Loucy (cell line): Measurements from ENCODE around the gene SRPK3.

ENCODE experiments used
- H2AFZ ChIP-seq: fragments of 200-600 bp; sonication (generic); 2 replicates; pipeline ENCODE4 v1.6.0; 2016; ENCODE audit warnings: antibody characterized with exemption, mild to moderate bottlenecking, low read length, moderate library complexity
- H3F3A ChIP-seq: fragments of 200-600 bp; 2 replicates; pipeline ENCODE4 v1.6.0; 2016; ENCODE audit warnings: antibody characterized with exemption, low read depth, mild to moderate bottlenecking
- H3K27me3 ChIP-seq: fragments of 200-600 bp; sonication (generic); 2 replicates; pipeline ENCODE4 v1.6.1; 2014; ENCODE audit warnings: low read length, mild to moderate bottlenecking; ENCODE audit not compliant: insufficient read depth, poor library complexity, severe bottlenecking
- H3K36me3 ChIP-seq: fragments of 200-600 bp; sonication (generic); 2 replicates; pipeline ENCODE4 v1.6.1; 2016; ENCODE audit warnings: low read length; ENCODE audit not compliant: insufficient read depth
- H3K4me1 ChIP-seq: fragments of 200-600 bp; sonication (generic); 2 replicates; pipeline ENCODE4 v1.5.1; 2014; ENCODE audit warnings: low read length, mild to moderate bottlenecking; ENCODE audit not compliant: insufficient read depth, poor library complexity, severe bottlenecking
- H3K4me2 ChIP-seq: fragments of 200-600 bp; sonication (generic); 2 replicates; pipeline ENCODE4 v1.6.0; 2014; ENCODE audit warnings: antibody characterized with exemption, low read length, low read depth, mild to moderate bottlenecking; ENCODE audit not compliant: poor library complexity, severe bottlenecking
- H3K4me3 ChIP-seq: fragments of 200-600 bp; sonication (generic); 2 replicates; pipeline ENCODE4 v1.5.1; 2014; ENCODE audit warnings: low read length, mild to moderate bottlenecking, mixed read lengths; ENCODE audit not compliant: poor library complexity, severe bottlenecking
- H3K79me2 ChIP-seq: fragments of 200-600 bp; sonication (generic); 2 replicates; pipeline ENCODE4 v1.6.1; 2014; ENCODE audit warnings: low read length; ENCODE audit not compliant: insufficient read depth
- H3K9ac ChIP-seq: fragments of 200-600 bp; sonication (generic); 2 replicates; pipeline ENCODE4 v1.6.0; 2014; ENCODE audit warnings: mild to moderate bottlenecking, low read depth, low read length, moderate library complexity; ENCODE audit not compliant: poor library complexity, severe bottlenecking
- H3K9me2 ChIP-seq: fragments of 200-600 bp; sonication (generic); replicated peaks from 2 replicates; pipeline ENCODE4 v1.6.1; 2016; ENCODE audit warnings: low read depth, low read length, mixed read lengths
- H3K9me3 ChIP-seq: fragments of 200-600 bp; sonication (generic); 2 replicates; pipeline ENCODE4 v1.6.1; 2014; ENCODE audit warnings: mild to moderate bottlenecking, antibody characterized with exemption, low read length, low read depth; ENCODE audit not compliant: insufficient read depth
- H4K20me1 ChIP-seq: fragments of 200-600 bp; sonication (generic); 2 replicates; pipeline ENCODE4 v1.6.0; 2014; ENCODE audit warnings: antibody characterized with exemption, low read length, mild to moderate bottlenecking; ENCODE audit not compliant: insufficient read depth, poor library complexity, severe bottlenecking
- EZH2phosphoT487 ChIP-seq: fragments of 200-600 bp; IDR thresholded peaks from 2 replicates; pipeline ENCODE4 v1.6.1; 2018; ENCODE audit warnings: antibody characterized with exemption, mild to moderate bottlenecking, moderate library complexity, borderline replicate concordance
- TF ChIP-seq, protein P1 (sequence below): fragments of 200-600 bp; sonication (generic); conservative IDR thresholded peaks from 2 replicates; pipeline ENCODE4 v1.5.1; 2014; ENCODE audit warnings: mild to moderate bottlenecking, antibody characterized with exemption, low read length

Gene SRPK3

DNA sequence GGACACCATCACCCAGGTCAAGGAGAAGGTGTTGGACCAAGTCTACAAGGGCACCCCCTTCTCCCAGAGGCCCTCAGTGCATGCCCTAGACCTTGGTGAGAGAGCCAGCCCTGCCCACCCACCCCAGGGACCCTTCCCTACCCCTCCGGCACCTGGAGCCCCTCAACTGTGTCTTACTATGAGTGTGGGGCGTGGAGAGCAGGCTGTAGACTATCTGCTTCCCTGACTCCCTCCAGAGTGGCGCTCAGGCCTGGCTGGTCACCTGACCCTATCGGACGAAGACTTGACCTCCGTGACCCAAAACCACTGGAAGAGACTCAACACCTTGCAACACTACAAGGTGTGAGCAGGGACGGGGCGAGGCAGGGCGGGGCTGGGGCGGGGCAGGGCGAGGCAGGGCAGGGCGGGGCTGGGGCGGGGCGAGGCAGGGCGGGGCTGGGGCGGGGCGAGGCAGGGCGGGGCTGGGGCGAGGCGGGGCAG, 4.7 kb upstream of the SRPK3 start:
- no peaks in the 10 kb centered on the region for H3K36me3 ChIP-seq
- TF ChIP-seq, protein P1, sequence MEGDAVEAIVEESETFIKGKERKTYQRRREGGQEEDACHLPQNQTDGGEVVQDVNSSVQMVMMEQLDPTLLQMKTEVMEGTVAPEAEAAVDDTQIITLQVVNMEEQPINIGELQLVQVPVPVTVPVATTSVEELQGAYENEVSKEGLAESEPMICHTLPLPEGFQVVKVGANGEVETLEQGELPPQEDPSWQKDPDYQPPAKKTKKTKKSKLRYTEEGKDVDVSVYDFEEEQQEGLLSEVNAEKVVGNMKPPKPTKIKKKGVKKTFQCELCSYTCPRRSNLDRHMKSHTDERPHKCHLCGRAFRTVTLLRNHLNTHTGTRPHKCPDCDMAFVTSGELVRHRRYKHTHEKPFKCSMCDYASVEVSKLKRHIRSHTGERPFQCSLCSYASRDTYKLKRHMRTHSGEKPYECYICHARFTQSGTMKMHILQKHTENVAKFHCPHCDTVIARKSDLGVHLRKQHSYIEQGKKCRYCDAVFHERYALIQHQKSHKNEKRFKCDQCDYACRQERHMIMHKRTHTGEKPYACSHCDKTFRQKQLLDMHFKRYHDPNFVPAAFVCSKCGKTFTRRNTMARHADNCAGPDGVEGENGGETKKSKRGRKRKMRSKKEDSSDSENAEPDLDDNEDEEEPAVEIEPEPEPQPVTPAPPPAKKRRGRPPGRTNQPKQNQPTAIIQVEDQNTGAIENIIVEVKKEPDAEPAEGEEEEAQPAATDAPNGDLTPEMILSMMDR = no peak
- TF ChIP-seq EZH2phosphoT487 = no peak

DNA sequence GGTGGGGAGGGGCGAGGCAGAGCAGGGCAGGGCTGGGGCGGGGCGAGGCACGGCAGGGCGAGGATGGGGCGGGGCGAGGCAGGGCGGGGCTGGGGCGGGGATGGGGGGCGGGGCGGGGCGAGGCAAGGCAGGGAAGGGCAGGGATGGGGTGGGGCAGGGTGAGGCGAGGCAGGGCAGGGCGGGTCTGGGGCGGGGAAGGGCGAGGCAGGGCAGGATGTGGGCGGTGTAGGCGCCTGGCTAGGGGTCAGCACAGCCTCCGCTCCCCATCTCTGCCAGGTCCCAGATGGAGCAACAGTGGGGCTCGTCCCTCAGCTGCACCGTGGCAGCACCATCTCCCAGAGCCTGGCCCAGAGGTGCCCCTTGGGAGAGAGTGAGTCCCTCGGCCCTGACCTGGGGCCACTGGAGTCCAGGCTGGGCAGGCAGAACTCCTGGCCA, 4.2 kb upstream of the SRPK3 start:
- Histone ChIP-seq H3K4me3 (no peak overlapping the region), H3F3A (no peaks in the 10 kb centered on the region), H3K9ac (no peak overlapping the region), H3K4me1 (no peaks in the 10 kb centered on the region), H3K9me3 (no peaks in the 10 kb centered on the region), H3K27me3 (no peaks in the 10 kb centered on the region), H3K36me3 (no peaks in the 10 kb centered on the region), H4K20me1 (no peaks in the 10 kb centered on the region), H3K4me2 (no peak overlapping the region), H3K9me2 (no peaks in the 10 kb centered on the region), H2AFZ (no peak overlapping the region), H3K79me2 (no peaks in the 10 kb centered on the region)
- TF ChIP-seq, protein P1 = no peak
- TF ChIP-seq EZH2phosphoT487 = no peak

More for the DNA sequence above, 4.7 kb upstream of the SRPK3 start:
- no peaks in the 10 kb centered on the region for H3K9me2 ChIP-seq
- H3F3A ChIP-seq = no peaks in the 10 kb centered on the region
- H3K79me2 ChIP-seq = no peaks in the 10 kb centered on the region
- no peak overlapping the region for H2AFZ ChIP-seq
- no peaks in the 10 kb centered on the region for H3K4me1 ChIP-seq
- H3K4me2 ChIP-seq = no peak overlapping the region
- no peaks in the 10 kb centered on the region for H3K9me3 ChIP-seq
- H4K20me1 ChIP-seq = no peaks in the 10 kb centered on the region
- H3K9ac ChIP-seq = no peak overlapping the region
- H3K4me3 ChIP-seq = no peak overlapping the region
- no peaks in the 10 kb centered on the region for H3K27me3 ChIP-seq

DNA sequence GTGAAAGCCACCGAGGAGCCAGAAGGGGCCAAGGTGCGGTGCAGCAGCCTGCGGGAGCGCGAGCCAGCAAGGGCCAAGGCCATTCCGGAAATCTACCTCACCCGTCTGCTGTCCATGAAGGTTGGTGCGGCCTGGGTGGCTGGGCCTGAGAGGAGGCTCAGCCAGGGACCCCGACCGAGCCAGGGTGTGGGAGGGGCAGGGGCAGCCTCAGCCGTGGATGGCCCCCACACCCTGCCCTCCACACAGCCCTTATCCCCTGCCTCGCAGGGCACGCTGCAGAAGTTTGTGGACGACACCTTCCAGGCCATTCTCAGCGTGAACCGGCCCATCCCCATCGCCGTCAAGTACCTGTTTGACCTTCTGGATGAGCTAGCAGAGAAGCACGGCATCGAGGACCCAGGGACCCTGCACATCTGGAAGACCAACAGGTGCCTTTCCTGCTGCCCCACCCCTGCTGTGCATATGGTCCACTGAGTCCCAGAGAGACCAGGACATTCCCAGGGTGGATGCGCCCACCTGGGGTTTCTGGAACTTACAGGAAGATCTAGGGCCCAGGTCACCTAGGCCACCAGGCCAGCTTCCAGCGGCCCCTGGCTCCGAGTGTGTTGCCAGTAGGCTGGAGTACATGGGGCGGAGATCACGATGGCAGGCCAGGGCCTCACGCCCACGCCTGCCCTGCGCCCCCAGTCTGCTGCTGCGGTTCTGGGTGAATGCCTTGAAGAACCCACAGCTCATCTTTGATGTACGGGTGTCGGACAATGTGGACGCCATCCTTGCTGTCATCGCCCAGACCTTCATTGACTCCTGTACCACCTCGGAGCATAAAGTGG, 3.4 kb upstream of the SRPK3 start:
- Histone ChIP-seq H3K9me2 (no peaks in the 10 kb centered on the region), H3F3A (no peaks in the 10 kb centered on the region), H3K79me2 (no peaks in the 10 kb centered on the region), H3K9me3 (no peaks in the 10 kb centered on the region), H4K20me1 (no peaks in the 10 kb centered on the region), H3K36me3 (no peaks in the 10 kb centered on the region), H3K4me3 (no peak overlapping the region), H3K4me1 (no peaks in the 10 kb centered on the region), H2AFZ (no peak overlapping the region), H3K4me2 (no peak overlapping the region), H3K27me3 (no peaks in the 10 kb centered on the region), H3K9ac (no peak overlapping the region)
- TF ChIP-seq EZH2phosphoT487 = no peak
- TF ChIP-seq, protein P1 = no peak
